Prostate gland (tissue), 2 donors: Measurements from ENCODE around the gene CCNL2. TPM values are rescaled to one million over a fixed set of nuclear protein-coding genes. Genes with fewer than 3 reads are reported as not detected.

Source experiments
- DNase-seq: peaks from one replicate; pipeline ENCODE4 v3.0.0-alpha.2; 2019; ENCODE audit warnings: low spot score
- H3K27ac ChIP-seq, 2 donors: fragments of 200-600 bp; sonication (generic); 2 replicates each; pipeline ENCODE4 v1.5.1; 2017 to 2019
- H3K27me3 ChIP-seq: fragments of 200-600 bp; sonication (generic); replicated peaks from 2 replicates; pipeline ENCODE4 v1.5.1; 2019; ENCODE audit not compliant: insufficient read depth
- H3K36me3 ChIP-seq, 2 donors: fragments of 200-600 bp; sonication (generic); 1 replicate in 1 of 2; 2 replicates in 1 of 2; pipeline versions ENCODE4 v1.5.1 to v1.8.1; 2017 to 2019
- H3K4me1 ChIP-seq: fragments of 200-600 bp; sonication (generic); replicated peaks from 2 replicates; pipeline ENCODE4 v1.5.1; 2019
- H3K4me3 ChIP-seq, 2 donors: fragments of 200-600 bp; sonication (generic); 2 replicates each; pipeline ENCODE4 v1.5.1; 2017 to 2019
- H3K9me3 ChIP-seq: fragments of 200-600 bp; sonication (generic); 2 replicates; pipeline ENCODE4 v1.5.1; 2017
- CTCF ChIP-seq, 4 experiments: fragments of 200-600 bp in 2 of 4; fragments of 450-650 bp in 2 of 4; sonication (generic) in 2 of 4; IDR thresholded peaks; 1 replicate in 3 of 4; 2 replicates in 1 of 4; pipeline ENCODE4 v1.5.1; 2016 to 2019; ENCODE audit warnings: antibody characterized with exemption in 4 of 4, mild to moderate bottlenecking in 2 of 4, moderate library complexity in 2 of 4
- POLR2A ChIP-seq: fragments of 450-650 bp; IDR thresholded peaks from one replicate; pipeline ENCODE4 v1.6.1; 2016; ENCODE audit warnings: antibody characterized with exemption, mild to moderate bottlenecking
- POLR2AphosphoS5 ChIP-seq: sonication (generic); formaldehyde crosslinking; IDR thresholded peaks from one replicate; pipeline ENCODE4 v1.6.1; 2017; ENCODE audit warnings: antibody characterized with exemption
- WGBS: methylation state at CpG from one replicate; pipeline ENCODE4 v1.1.5; 2018; 5-methylcytosine and 5-hydroxymethylcytosine counted together
- intact Hi-C: fragments of 100-400 bp; cut with DNase I; formaldehyde crosslinking; loops from one replicate; pipeline ENCODE4 v1.14.2; 2022
- total RNA-seq, 2 donors: library from RNA; depleted of rRNA; stranded (reverse); fragments of >200 nt; gene quantifications; one replicate each; pipeline ENCODE4 v1.1.0, GENCODE V29; 2016

Gene CCNL2
- total RNA-seq, 2 donors from 2014 or later = 116 to 242 TPM

- Histone ChIP-seq H3K36me3 (peaks cover 2 to 6% of the 10 kb centered on the region in 2 donors), H3K9me3 (no peaks in the 10 kb centered on the region), H3K27me3 (no peaks in the 10 kb centered on the region), H3K4me3 (peak overlapping the region; percentile 92 to 96), H3K4me1 (peaks cover 15% of the 10 kb centered on the region), H3K27ac (peak overlapping the region; percentile 73 to 79)
- intact Hi-C loops = loop anchor here (1.0 kb wide), 1 partner anchor 23 kb away; the partner anchor contains the start of gene AURKAIP1
- TF ChIP-seq POLR2AphosphoS5 = no peak
- no peak for TF ChIP-seq POLR2A
- no peak for TF ChIP-seq CTCF (IDR thresholded peaks at IDR 0.05)
- 0% methylated on average over 17 of the region's 54 CpGs for WGBS
- no peak for DNase-seq
These were observed 403 bp downstream of the CCNL2 start for GRCh38 chr1:1398677-1399186.

GRCh38 chr1:1397839-1398523 is 1.2 kb downstream of the CCNL2 start:
- H3K27ac ChIP-seq = no peak overlapping the region
- TF ChIP-seq CTCF (IDR thresholded peaks at IDR 0.05) (no peak), POLR2A (no peak), POLR2AphosphoS5 (no peak)
- H3K4me1 ChIP-seq = peaks cover 15% of the 10 kb centered on the region
- WGBS = 52% methylated on average over 19 of the region's 19 CpGs
- peak overlapping the region; percentile 92 to 96 for H3K4me3 ChIP-seq
- no peaks in the 10 kb centered on the region for H3K9me3 ChIP-seq
- H3K27me3 ChIP-seq = no peaks in the 10 kb centered on the region
- peaks cover 8 to 10% of the 10 kb centered on the region in 2 donors for H3K36me3 ChIP-seq
- intact Hi-C loops = no loop called here
- no peak for DNase-seq

GRCh38 chr1:1395166-1395565 is 4.0 kb downstream of the CCNL2 start:
- no peaks in the 10 kb centered on the region for H3K27me3 ChIP-seq
- H3K36me3 ChIP-seq = peaks cover 13 to 31% of the 10 kb centered on the region in 2 donors
- H3K4me1 ChIP-seq = peaks cover 10% of the 10 kb centered on the region

GRCh38 chr1:1394116-1394515 is 5.0 kb downstream of the CCNL2 start:
- Histone ChIP-seq H3K36me3 (peaks cover 21 to 41% of the 10 kb centered on the region in 2 donors), H3K27me3 (no peaks in the 10 kb centered on the region), H3K27ac (no peak overlapping the region), H3K9me3 (no peaks in the 10 kb centered on the region), H3K4me3 (no peak overlapping the region), H3K4me1 (peaks cover 8% of the 10 kb centered on the region)
- TF ChIP-seq CTCF (IDR thresholded peaks at IDR 0.05) = no peak
- no peak for TF ChIP-seq POLR2A
- no peak for TF ChIP-seq POLR2AphosphoS5
- intact Hi-C loops = no loop called here
- 94% methylated on average over 7 of the region's 7 CpGs for WGBS
- no peak for DNase-seq

More at GRCh38 chr1:1395166-1395565, 4.0 kb downstream of the CCNL2 start:
- TF ChIP-seq POLR2AphosphoS5 (no peak), CTCF (IDR thresholded peaks at IDR 0.05) (no peak), POLR2A (no peak)
- no peak for DNase-seq
- H3K27ac ChIP-seq = no peak overlapping the region
- H3K4me3 ChIP-seq = no peak overlapping the region
- 89% methylated on average over 11 of the region's 11 CpGs for WGBS
- no peaks in the 10 kb centered on the region for H3K9me3 ChIP-seq
- intact Hi-C loops = no loop called here

GRCh38 chr1:1393428-1393827 is 5.7 kb downstream of the CCNL2 start:
- TF ChIP-seq CTCF (IDR thresholded peaks at IDR 0.05) = no peak
- TF ChIP-seq POLR2A = no peak
- TF ChIP-seq POLR2AphosphoS5 = no peak
- intact Hi-C loops = no loop called here
- H3K27ac ChIP-seq = no peak overlapping the region
- no peaks in the 10 kb centered on the region for H3K27me3 ChIP-seq
- 92% methylated on average over 10 of the region's 11 CpGs for WGBS
- H3K4me3 ChIP-seq = no peak overlapping the region
- peaks cover 8% of the 10 kb centered on the region for H3K4me1 ChIP-seq
- DNase-seq = no peak
- H3K36me3 ChIP-seq = peaks cover 21 to 44% of the 10 kb centered on the region in 2 donors
- no peaks in the 10 kb centered on the region for H3K9me3 ChIP-seq
